Ovary (tissue), 3 donors: Measurements from ENCODE around the gene ARVCF.

Source experiments
- CTCF ChIP-seq, 3 donors: fragments of 450-650 bp in 2 of 3; fragments of 200-600 bp in 1 of 3; IDR thresholded peaks; one replicate each; pipeline versions ENCODE4 v1.5.1 to v1.8.0; 2016 to 2022; ENCODE audit warnings: antibody characterized with exemption in 3 of 3, mild to moderate bottlenecking in 1 of 3
- POLR2A ChIP-seq: fragments of 450-650 bp; IDR thresholded peaks from one replicate; pipeline ENCODE4 v1.6.1; 2017; ENCODE audit warnings: antibody characterized with exemption, mild to moderate bottlenecking, moderate library complexity
- donor health status: DM: no; HTN: no; CAD: no.

DNA sequence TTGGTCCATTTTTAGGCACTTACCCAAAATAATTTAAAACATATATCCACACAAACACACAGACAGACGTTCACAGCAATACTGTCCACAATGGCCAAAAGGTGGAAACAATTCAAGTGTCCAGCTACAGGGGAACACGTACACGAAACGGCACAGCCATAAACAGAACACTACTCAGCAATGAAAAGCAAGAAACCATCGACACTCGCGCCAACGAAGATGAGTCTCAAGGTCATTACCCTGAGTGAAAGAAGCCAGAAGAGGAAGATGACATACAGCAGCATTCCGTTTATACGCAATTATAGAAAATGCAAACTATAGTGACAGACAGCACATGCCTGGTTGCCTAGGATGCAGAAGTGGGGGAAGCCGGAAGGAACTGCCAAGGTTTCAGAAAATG, 88.4 kb downstream of the ARVCF start:
- TF ChIP-seq CTCF (IDR thresholded peaks at IDR 0.05) (no peak), POLR2A (no peak)
